NB4 (cell line): Measurements from ENCODE around the gene TOMM20.

Source experiments
- POLR2A ChIP-seq: IDR thresholded peaks from 2 replicates; pipeline ENCODE4 v1.6.1; 2011; ENCODE audit warnings: mild to moderate bottlenecking; ENCODE audit not compliant: insufficient read length; ENCODE audit errors: extremely low read depth
- TF ChIP-seq, protein P1 (sequence below): IDR thresholded peaks from one replicate; pipeline ENCODE4 v1.5.1; 2012; ENCODE audit warnings: low read depth, low read length
- TF ChIP-seq, protein P2 (sequence below): IDR thresholded peaks from 2 replicates; pipeline ENCODE4 v1.6.1; 2011; ENCODE audit warnings: low read depth, low read length

DNA sequence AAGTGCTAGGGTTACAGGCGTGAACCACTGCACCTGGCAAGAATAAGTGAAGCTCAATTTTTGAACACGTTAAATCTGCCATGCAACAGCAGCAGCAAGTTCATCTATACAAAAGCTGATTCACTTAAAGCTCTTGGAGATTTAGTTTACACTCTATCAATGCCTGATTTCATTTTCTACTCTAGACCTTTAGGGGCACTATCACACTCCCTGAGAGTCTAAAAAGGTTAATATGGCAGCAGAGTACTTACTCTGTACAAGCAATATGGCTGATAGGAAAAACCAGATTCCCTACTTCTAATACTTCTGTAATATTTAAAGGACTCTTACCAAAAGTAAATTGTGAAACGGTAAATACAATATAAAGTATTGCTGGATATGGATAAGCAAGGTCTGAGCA is 27.6 kb upstream of the TOMM20 start:
- TF ChIP-seq, protein P1, sequence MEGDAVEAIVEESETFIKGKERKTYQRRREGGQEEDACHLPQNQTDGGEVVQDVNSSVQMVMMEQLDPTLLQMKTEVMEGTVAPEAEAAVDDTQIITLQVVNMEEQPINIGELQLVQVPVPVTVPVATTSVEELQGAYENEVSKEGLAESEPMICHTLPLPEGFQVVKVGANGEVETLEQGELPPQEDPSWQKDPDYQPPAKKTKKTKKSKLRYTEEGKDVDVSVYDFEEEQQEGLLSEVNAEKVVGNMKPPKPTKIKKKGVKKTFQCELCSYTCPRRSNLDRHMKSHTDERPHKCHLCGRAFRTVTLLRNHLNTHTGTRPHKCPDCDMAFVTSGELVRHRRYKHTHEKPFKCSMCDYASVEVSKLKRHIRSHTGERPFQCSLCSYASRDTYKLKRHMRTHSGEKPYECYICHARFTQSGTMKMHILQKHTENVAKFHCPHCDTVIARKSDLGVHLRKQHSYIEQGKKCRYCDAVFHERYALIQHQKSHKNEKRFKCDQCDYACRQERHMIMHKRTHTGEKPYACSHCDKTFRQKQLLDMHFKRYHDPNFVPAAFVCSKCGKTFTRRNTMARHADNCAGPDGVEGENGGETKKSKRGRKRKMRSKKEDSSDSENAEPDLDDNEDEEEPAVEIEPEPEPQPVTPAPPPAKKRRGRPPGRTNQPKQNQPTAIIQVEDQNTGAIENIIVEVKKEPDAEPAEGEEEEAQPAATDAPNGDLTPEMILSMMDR: no peak
- no peak for TF ChIP-seq POLR2A
- TF ChIP-seq, protein P2, sequence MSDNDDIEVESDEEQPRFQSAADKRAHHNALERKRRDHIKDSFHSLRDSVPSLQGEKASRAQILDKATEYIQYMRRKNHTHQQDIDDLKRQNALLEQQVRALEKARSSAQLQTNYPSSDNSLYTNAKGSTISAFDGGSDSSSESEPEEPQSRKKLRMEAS: no peak
